GM11168 (cell line): Measurements from ENCODE around the gene SH3RF1.
"Not testable (repeated sequence)": the region's sequence is repeated elsewhere in the genome, so short reads cannot be mapped to it uniquely, and the experiment has no call there.

Source experiments
- in situ Hi-C: fragments of 300-500 bp; cut with MboI; formaldehyde crosslinking; loops from one replicate; pipeline ENCODE4 v1.12.0; 2022; ENCODE audit warnings: low sequenced_read_pairs; ENCODE audit not compliant: unreplicated experiment

The SH3RF1 gene

DNA sequence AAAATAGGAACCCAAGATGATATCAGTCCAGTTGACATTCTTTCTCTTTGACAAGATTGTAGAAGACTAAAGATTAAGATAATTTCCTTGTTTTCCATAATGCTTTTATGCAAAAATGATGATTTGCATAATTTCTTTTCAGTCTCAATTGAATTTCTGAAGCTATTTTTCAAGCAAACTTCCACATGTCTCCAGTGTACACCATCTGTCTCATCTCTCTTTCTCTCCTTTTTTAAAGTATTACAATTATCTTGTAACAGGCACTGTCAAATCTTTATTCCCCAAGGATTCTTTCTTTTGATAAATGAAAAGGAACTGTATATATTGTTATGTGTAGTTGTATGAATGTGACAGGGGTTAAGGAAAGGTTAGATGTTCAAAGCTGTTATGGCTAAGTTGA is 7.9 kb upstream of the SH3RF1 start:
- in situ Hi-C loops = no loop called here

DNA sequence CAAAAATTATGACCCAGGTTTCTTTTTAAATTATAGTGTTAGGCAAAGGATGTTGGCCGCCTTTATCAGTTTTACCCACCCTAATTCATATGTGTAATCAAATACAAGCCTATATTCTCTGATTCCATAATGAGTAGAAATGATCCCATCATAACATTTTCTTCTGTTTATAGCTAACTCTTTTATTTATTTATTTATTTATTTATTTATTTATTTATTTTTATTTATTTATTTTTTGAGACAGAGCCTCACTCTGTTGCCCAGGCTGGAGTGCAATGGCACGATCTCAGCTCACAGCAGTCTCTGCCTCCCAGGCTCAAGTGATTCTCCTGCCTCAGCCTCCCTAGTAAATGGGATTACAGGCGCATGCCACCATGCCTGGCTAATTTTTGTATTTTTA is 7.1 kb upstream of the SH3RF1 start:
- in situ Hi-C loops = not testable (repeated sequence)

DNA sequence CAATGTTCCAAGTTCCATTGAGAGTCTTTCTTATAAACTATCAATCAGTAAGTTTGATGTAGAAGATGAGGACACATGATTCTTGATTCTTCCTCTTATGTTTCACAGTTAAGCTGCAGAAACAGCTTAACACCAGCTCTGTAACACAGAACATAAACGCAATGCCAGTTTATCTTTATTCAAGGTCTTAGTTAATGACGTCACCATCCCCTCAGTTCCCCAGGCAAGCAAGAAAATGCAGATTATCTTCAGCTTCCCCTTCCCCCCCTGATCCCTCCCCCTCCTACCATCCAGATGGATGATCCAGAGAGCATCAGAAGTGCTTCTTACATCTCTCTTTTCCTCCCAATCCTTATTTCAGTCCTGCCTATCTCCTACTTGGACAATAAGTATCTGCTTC is 4.4 kb upstream of the SH3RF1 start:
- in situ Hi-C loops = no loop called here

DNA sequence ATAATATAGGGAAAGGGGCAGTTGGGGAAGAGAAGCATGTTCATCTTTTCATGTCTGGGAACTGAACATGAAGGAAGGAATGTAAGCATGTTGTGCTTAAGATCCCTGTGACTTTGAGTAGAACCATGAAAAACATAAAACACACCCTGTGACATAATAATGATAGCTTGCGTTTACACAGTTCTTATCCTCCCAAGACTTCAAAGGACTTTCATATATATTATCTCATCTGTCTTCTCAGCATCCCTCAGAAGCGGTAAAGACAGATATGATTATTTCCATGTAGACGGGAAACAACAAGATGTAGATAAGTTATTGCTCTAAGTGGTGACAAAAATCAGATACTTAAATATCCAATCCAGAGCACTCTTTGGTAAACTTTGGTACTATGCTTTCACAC is 3.3 kb upstream of the SH3RF1 start:
- in situ Hi-C loops = no loop called here

- in situ Hi-C loops = no loop called here
Measured at GRCh38 chr4:169272265-169272886, 1.6 kb upstream of the SH3RF1 start.

DNA sequence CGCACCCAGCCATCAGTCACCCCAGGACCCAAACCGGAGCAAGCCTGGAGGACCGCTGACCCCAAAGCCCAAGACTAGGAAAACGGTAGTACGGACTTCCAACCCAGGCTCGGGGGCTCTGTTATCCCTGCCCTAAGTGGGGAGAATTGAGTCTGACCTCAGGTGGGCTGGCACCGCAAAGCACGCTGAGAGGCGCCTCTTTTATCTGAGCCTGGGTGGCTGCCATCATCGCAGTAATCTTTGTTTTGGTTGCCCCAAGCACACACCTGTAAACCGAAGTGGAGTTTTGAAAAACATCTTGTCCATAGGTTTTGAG is 894 bp upstream of the SH3RF1 start:
- in situ Hi-C loops = no loop called here

DNA sequence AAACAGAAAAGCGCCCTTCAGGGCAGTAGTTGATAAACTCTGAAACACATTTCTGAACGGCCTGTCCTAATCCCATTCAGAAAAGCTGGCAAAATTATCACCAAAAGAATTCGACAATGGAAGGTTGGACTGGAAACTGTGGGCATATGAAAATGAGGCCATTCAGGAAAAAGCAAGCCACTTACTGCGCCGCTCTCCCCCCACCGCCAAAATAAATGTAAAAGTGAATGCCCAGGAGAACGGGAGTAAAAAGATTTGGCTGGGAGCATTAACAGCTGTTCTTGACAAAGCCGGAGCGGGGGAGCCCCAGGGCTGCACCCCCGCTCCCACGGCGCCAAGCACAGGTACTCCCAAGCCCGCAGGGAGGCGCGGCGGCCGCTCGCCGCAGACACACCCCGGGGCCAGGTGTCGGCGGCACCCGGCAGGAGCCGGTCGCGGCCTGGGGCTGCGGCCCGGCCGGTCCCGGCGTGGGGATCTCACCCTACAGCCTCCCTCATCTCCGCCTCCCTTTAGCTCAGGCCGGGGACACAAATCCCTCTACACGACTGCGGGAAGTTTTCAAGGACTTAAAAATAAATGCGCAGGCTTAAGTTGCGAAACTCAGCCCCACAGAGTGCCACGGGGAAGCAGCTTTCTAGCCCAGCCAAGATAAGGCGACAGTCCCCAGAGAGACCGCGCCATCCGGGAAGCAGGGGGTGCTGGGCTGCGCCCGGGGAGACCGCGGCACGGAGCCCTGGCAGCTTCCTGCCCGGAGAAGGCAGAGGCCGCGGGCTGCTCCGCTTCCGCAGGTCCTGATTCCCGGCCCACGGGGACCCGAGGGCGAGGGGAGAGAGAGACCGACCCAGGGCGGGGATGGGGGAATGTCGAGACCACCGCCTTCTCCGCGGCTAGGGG is 593 bp downstream of the SH3RF1 start:
- in situ Hi-C loops = no loop called here

GRCh38 chr4:169268951-169269760 is 1.6 kb downstream of the SH3RF1 start:
- in situ Hi-C loops = no loop called here

DNA sequence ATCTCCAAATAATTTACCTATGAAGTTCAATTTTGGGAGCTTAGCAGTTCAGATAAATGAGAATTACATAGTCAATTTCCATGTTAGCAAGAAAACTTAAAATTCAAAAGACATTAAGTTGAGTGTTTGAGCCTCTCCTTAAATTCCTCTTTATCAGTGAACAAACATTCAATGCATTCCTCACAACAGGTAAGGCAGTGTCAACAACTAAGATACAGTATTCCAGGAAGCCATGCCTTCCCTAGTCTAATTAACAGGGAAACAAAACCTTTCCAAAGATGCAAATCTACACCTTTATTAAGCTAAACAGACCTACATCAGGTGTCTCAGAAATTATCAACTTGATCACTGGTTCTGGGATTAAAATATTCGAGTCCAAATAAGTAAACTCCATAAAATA is 3.7 kb downstream of the SH3RF1 start:
- in situ Hi-C loops = no loop called here

DNA sequence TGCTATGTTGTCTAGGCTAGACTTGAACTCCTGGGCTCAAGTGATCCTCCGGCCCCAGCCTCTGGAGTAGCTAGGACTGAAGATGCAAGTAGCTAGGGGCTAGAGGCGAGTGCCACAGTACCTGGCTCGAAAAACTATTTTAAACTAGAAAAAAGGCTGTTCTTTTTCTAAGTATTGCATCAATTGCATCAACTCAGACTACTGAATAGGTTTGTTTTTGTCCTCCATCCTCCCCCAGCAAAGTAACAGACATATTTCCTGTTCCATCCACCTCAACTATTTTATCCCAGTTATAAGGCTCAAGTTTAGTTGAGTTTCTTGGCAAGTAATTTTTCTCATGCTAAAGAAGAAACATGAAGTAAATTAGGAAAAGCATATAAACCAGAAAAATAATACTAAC is 4.1 kb downstream of the SH3RF1 start:
- in situ Hi-C loops = no loop called here

GRCh38 chr4:169266081-169266480 is 4.7 kb downstream of the SH3RF1 start:
- in situ Hi-C loops = no loop called here

DNA sequence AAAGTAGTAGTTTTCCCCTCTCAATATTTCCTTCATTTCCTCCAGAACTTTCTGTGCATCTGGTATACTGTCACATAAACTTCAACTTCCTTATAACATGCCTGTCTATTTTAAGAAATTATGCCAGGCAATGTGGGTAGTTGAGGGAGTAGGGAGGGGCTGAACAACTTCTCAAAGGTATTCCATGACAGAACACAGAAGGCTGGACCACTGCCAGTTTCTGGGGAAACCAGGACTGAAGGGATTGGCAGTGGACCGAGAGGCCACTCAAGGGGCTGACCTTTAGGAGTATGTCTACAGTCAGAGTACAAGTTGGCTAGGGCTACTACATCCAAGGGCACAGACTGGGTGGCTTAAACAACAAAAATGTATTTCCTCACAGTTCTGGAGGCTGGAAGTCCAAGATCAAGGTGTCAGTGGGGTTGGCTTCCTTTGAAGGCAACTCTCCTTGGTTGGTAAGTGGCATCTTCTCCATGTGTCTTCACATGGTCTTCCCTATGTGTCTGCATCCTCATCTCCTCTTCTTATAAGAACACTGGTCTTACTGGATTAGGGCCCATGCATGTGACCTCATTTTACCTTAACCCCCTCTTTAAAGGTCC is 6.9 kb downstream of the SH3RF1 start:
- in situ Hi-C loops = no loop called here

DNA sequence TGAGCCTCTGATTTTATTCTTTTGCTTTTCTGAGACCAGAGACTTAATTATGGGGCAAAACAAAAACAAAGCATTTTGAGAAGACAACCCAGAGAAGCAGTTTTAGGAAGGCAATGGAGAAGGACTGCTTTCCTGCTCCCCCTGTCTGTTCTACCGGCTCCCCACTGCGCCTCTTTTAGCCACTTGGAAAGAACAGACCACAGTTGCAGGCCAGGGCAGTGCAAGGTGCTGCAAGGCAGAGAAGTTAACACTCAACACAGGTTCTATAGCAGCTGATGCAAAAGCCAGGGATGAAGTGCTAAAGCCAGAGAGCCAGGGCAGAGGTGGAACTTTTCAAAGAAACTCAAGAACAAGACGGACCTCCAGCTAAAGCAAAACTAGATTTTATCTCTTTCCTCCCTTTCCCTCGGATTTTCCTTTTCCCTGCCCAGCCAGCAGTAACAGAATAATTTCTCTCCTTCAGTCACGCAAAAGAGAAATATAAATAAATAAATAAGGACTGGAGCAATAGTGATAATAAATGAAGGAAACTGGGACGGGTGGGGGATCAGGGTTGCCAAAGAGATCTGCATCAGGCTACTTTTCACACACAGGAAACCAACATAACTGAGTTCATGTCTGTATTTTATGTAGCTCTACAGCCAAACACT is 10.4 kb downstream of the SH3RF1 start:
- in situ Hi-C loops = no loop called here

DNA sequence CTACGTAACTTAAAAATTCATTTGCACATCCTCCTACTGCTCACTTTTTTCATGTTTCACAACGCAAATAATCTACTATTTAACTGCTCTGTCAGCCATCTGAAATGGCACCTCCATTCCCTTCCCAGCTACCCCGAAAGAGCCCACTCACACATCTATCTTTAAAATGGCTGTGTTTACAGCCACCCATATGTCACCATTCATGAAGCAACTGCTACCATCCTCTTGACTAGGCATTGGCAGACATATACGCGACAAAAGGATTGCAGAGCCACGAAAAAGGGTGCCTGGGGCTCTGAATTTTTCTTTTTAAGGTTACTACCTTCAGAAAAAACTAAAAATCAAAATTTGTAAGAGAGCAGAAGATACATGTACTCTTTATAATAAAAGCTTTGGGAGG is 11.5 kb downstream of the SH3RF1 start:
- in situ Hi-C loops = no loop called here

- in situ Hi-C loops = no loop called here
Measured at GRCh38 chr4:169258141-169258540, 12.6 kb downstream of the SH3RF1 start.

- in situ Hi-C loops = no loop called here
Measured at GRCh38 chr4:169256856-169257761, 13.6 kb downstream of the SH3RF1 start.

DNA sequence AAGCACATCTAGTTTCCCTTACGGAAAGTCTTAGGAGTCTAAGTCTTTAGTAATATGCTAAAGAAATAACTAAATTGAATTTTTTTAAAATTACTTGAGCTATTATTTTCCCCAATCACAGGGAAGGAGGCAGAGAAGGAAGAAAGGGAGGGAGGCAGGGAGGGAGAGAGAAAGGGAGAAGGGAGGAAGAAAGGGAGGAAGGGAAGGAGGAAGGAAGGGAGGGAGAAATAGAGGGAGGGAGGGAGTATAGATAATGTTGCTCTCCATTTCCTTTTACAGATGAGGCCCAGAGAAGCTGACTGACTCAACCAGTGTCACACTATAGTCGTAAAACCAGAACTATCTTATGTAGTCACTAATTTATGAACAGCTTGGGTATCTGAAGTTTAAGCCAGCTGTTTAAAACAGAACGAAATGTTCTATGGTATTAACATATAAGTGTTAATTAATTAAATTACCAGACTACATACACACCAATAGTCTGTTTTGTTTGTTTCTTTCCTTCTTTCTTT is 14.6 kb downstream of the SH3RF1 start:
- in situ Hi-C loops = no loop called here

DNA sequence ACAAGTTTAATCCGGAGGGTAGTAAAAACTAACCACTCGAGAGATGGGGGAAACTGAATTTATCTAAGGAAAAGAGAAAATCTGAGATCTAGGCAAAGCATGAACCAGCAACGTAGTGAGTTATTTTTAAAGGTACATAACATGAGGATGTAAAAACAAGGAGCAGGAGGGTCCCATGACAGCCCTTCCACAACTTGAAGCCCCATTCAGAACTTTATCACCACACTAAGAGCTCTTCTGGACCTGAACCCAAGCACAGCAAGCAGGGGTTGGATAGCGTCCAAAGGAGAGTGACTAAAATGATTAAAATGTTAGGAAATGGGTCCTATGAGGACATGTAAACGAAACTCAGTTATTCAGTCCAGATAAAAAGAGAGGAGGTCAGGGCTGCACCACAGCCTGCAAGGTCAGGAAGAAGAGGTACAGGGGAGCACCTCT is 16.2 kb downstream of the SH3RF1 start:
- in situ Hi-C loops = no loop called here

DNA sequence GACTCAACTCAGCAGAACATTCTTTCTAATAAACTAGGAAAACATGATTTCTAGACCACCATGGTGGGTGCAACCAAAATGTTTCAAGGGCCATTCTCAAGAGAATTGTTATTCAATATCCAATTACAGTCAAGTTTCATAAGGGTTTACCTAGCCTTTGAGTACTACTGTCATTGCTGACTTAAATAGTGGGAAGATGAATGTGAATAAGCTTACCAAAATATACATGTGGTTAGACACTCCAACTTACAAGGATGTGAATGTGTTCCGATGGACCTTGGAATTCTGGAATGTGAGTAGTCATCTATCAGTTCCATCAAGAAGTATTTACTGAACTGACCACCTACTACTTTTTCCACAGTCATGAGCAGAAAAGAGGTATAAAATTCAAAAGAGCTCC is 16.9 kb downstream of the SH3RF1 start:
- in situ Hi-C loops = no loop called here
